ENCODE measurements around the gene DOCK10. TPM values are rescaled to one million over a fixed set of nuclear protein-coding genes. Genes with fewer than 3 reads are reported as not detected.

Gene DOCK10
- total RNA-seq, 5 donors from 2014 or later (not counting 1 experiment from before 2014, with no cell fraction given): 206 to 266 (median 235) TPM

DNA sequence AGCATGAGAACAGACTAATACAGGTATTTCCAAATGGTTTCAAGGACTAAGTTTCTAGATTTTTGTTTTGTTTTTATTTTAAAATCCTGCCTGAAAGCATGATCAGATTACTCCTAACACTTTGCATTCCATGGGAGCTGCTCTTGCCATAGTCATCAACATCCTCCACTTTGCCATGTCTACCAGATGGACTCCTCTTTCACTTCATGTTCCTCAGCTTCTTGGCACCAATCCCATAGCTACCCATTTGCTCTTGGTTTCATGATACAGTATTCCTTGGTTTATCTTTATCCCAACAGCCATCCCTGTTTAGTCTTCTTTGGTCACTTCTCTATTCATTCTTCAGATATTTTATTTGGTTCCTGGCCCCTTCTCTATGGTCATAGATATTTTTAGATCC, 171.9 kb downstream of the DOCK10 start:
- Mint-ChIP-seq H3K27ac (peak overlapping the region in 1 of 2 donors; percentile 75), H3K36me3 (peaks cover 83% of the 10 kb centered on the region)
- CTCF ChIA-PET: no interaction called here

DNA sequence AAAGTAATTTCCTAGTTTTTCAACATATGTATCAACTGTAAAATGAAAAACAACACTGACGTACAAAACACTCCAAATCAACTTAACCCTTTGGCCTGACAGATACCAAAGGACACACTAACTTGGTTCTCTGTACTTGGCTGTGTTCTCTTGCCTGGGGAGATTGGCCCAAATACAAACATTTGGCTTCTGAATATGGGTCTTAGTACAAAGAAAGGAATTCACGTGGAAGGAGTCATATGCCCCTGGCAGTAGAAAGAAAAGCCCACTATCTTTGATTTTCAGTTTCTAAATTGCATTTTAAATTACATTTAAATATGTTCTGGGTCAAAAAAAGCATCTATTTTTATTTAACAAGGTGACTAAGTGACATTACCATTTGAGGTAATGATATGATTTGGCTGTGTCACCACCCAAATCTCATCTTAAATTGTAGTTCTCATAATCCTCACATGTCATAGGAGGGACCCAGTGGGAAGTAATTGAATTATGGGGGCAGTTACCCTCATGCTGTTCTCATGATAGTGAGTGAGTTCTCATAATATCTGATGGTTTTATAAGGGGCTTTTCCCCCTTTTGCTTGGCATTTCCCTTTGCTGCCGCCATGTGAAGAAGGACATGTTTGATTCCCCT, 172.6 kb downstream of the DOCK10 start:
- H3K27me3 ChIP-seq (replicated peaks in 1 of 2; ENCODE audit: control insufficient read depth in 2 of 2, extremely low read depth in 1 of 2, insufficient read depth in 2 of 2, low read length in 1 of 2): no peaks in the 10 kb centered on the region
- ChIA-PET CTCF (no interaction called here), POLR2A (no interaction called here)
- DNase-seq (no peak), ATAC-seq (replicated peaks in 1 of 4) (no peak)
- Mint-ChIP-seq H3K27ac (peak overlapping the region; percentile 14 to 75), H3K4me1 (peaks cover 10 to 22% (median 12%) of the 10 kb centered on the region in 3 donors), H3K36me3 (peaks cover 84% of the 10 kb centered on the region), H3K27me3 (no peaks in the 10 kb centered on the region), H3K4me3 (no peak overlapping the region), H3K9me3 (no peaks in the 10 kb centered on the region)
- WGBS (ENCODE audit: insufficient coverage): no CpG with 5 or more reads among the region's 3 CpGs
- no peak overlapping the region for H3K4me3 ChIP-seq (ENCODE audit: control insufficient read depth in 1 of 2, extremely low read depth in 1 of 2, low read length in 1 of 2)
- no peaks in the 10 kb centered on the region for H3K9me3 ChIP-seq
- H3K27ac ChIP-seq (ENCODE audit: low read length): no peak overlapping the region
- H3K4me1 ChIP-seq (ENCODE audit: control insufficient read depth in 1 of 2, extremely low read depth in 1 of 2, insufficient read depth in 2 of 2, low read length in 2 of 2): no peaks in the 10 kb centered on the region
- peaks cover 4 to 80% of the 10 kb centered on the region in 2 donors for H3K36me3 ChIP-seq (ENCODE audit: control insufficient read depth in 2 of 2, extremely low read depth in 1 of 2, insufficient read depth in 1 of 2, low read length in 1 of 2)

More for the DNA sequence above, 171.9 kb downstream of the DOCK10 start:
- DNase-seq (no peak), ATAC-seq (replicated peaks in 1 of 4) (no peak)
- Histone ChIP-seq H3K4me1 (ENCODE audit: control insufficient read depth in 1 of 2, extremely low read depth in 1 of 2, insufficient read depth in 2 of 2, low read length in 2 of 2) (no peaks in the 10 kb centered on the region), H3K4me3 (ENCODE audit: control insufficient read depth in 1 of 2, extremely low read depth in 1 of 2, low read length in 1 of 2) (no peak overlapping the region), H3K27me3 (replicated peaks in 1 of 2; ENCODE audit: control insufficient read depth in 2 of 2, extremely low read depth in 1 of 2, insufficient read depth in 2 of 2, low read length in 1 of 2) (no peaks in the 10 kb centered on the region), H3K9me3 (no peaks in the 10 kb centered on the region), H3K27ac (ENCODE audit: low read length) (no peak overlapping the region), H3K36me3 (ENCODE audit: control insufficient read depth in 2 of 2, extremely low read depth in 1 of 2, insufficient read depth in 1 of 2, low read length in 1 of 2) (peaks cover 4 to 80% of the 10 kb centered on the region in 2 donors)
- H3K4me1 Mint-ChIP-seq: peaks cover 10 to 22% (median 12%) of the 10 kb centered on the region in 3 donors
- H3K9me3 Mint-ChIP-seq: no peaks in the 10 kb centered on the region
- POLR2A ChIA-PET: no interaction called here
- no peaks in the 10 kb centered on the region for H3K27me3 Mint-ChIP-seq
- H3K4me3 Mint-ChIP-seq: no peak overlapping the region

DNA sequence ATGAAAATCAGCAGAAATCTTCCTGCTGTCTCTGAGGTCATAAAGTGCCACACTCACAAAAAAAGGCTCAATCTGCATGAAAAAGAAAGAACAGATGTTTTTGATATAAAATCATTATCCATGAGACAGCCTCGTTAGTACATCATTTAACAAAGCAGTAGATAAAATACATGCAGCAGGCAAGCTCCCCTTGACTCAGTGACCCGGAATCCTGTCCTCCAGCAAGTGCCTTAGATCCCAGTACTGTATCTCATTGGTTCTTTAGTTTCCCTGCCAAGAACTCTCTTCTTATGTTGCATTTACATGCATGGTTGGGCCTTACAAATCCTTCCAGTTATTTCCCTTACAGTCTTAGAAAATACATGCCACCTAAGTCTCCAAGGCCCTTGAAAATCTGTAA, 177.3 kb downstream of the DOCK10 start:
- Mint-ChIP-seq H3K36me3 (peaks cover 69% of the 10 kb centered on the region), H3K27me3 (no peaks in the 10 kb centered on the region), H3K4me1 (peaks cover 0 to 8% (median 5%) of the 10 kb centered on the region in 3 donors), H3K9me3 (no peaks in the 10 kb centered on the region), H3K27ac (peak overlapping the region in 1 of 2 donors; percentile 31), H3K4me3 (no peak overlapping the region)
- no peak overlapping the region for H3K27ac ChIP-seq (ENCODE audit: low read length)
- H3K27me3 ChIP-seq (replicated peaks in 1 of 2; ENCODE audit: control insufficient read depth in 2 of 2, extremely low read depth in 1 of 2, insufficient read depth in 2 of 2, low read length in 1 of 2): no peaks in the 10 kb centered on the region
- POLR2A ChIA-PET: no interaction called here
- 100% methylated on average over 1 of the region's 2 CpGs for WGBS (ENCODE audit: insufficient coverage)
- no peaks in the 10 kb centered on the region for H3K9me3 ChIP-seq
- CTCF ChIA-PET: interaction anchor here in 1 of 2 donors (0.7 to 1.6 kb wide), 2 partner anchors 12 to 19 kb away, joined by 3 to 5 read pairs; no protein-coding TSS in a partner anchor
- no peaks in the 10 kb centered on the region for H3K4me1 ChIP-seq (ENCODE audit: control insufficient read depth in 1 of 2, extremely low read depth in 1 of 2, insufficient read depth in 2 of 2, low read length in 2 of 2)
- H3K36me3 ChIP-seq (ENCODE audit: control insufficient read depth in 2 of 2, extremely low read depth in 1 of 2, insufficient read depth in 1 of 2, low read length in 1 of 2): peaks cover 0 to 74% of the 10 kb centered on the region in 2 donors
- H3K4me3 ChIP-seq (ENCODE audit: control insufficient read depth in 1 of 2, extremely low read depth in 1 of 2, low read length in 1 of 2): no peak overlapping the region
- DNase-seq (no peak), ATAC-seq (replicated peaks in 1 of 4) (no peak)

DNA sequence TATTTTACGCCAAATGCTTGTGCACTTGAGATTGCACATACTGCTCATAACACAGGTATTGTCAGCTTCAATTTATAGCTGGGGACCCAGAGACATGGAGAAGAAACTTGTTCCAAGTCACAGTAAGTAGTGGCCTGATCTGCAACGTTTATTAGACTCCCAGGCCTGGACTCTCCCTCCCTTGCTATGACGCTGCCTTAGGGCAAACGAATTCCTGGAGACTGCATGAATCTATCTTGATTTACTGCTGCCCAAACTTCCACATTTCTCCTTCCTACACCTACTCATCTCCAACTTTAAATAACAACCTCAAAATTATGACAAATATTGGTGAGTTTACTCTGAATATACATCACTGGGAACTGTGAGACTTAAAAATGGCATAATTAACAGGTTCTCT, 181.0 kb downstream of the DOCK10 start:
- H3K36me3 Mint-ChIP-seq: peaks cover 64% of the 10 kb centered on the region
- H3K9me3 ChIP-seq: no peaks in the 10 kb centered on the region
- no peak overlapping the region for H3K4me3 Mint-ChIP-seq
- WGBS (ENCODE audit: insufficient coverage): 100% methylated on average over 2 of the region's 4 CpGs
- DNase-seq (no peak), ATAC-seq (replicated peaks in 1 of 4) (no peak)
- CTCF ChIA-PET: interaction anchor here in 1 of 2 donors (0.7 kb wide), 1 partner anchor 54 kb away, joined by 3 read pairs; no protein-coding TSS in a partner anchor
- POLR2A ChIA-PET: no interaction called here
- H3K27ac Mint-ChIP-seq: peak overlapping the region; percentile 36 to 55
- H3K27ac ChIP-seq (ENCODE audit: low read length): no peak overlapping the region
- H3K4me3 ChIP-seq (ENCODE audit: control insufficient read depth in 1 of 2, extremely low read depth in 1 of 2, low read length in 1 of 2): no peak overlapping the region
- peaks cover 4 to 81% of the 10 kb centered on the region in 2 donors for H3K36me3 ChIP-seq (ENCODE audit: control insufficient read depth in 2 of 2, extremely low read depth in 1 of 2, insufficient read depth in 1 of 2, low read length in 1 of 2)
- H3K4me1 Mint-ChIP-seq: no peaks in the 10 kb centered on the region
- H3K27me3 ChIP-seq (replicated peaks in 1 of 2; ENCODE audit: control insufficient read depth in 2 of 2, extremely low read depth in 1 of 2, insufficient read depth in 2 of 2, low read length in 1 of 2): no peaks in the 10 kb centered on the region
- no peaks in the 10 kb centered on the region for H3K27me3 Mint-ChIP-seq
- no peaks in the 10 kb centered on the region for H3K4me1 ChIP-seq (ENCODE audit: control insufficient read depth in 1 of 2, extremely low read depth in 1 of 2, insufficient read depth in 2 of 2, low read length in 2 of 2)
- H3K9me3 Mint-ChIP-seq: no peaks in the 10 kb centered on the region

DNA sequence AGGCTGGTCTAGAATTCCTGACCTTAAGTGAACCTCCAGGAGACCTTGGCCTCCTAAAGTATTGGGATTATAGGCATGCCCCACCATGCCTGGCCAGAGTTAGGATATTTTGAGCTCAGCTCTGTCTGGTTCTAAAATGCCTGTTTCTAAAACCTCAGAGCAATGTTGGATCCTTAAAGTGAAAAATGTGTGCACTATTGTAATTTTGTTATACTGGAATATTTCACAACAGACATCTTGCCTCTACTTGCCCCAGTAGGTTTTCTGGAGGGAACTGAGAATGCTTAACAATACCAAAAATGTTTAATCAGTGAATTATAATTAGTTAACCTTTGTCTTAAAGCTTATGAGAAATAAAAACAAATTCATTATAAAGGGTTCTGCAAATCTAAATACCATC, 181.5 kb downstream of the DOCK10 start:
- Mint-ChIP-seq H3K27me3 (no peaks in the 10 kb centered on the region), H3K4me1 (no peaks in the 10 kb centered on the region), H3K27ac (peak overlapping the region; percentile 36 to 64), H3K9me3 (no peaks in the 10 kb centered on the region), H3K4me3 (no peak overlapping the region), H3K36me3 (peaks cover 61% of the 10 kb centered on the region)
- Histone ChIP-seq H3K4me1 (ENCODE audit: control insufficient read depth in 1 of 2, extremely low read depth in 1 of 2, insufficient read depth in 2 of 2, low read length in 2 of 2) (no peaks in the 10 kb centered on the region), H3K9me3 (no peaks in the 10 kb centered on the region), H3K27me3 (replicated peaks in 1 of 2; ENCODE audit: control insufficient read depth in 2 of 2, extremely low read depth in 1 of 2, insufficient read depth in 2 of 2, low read length in 1 of 2) (no peaks in the 10 kb centered on the region), H3K27ac (ENCODE audit: low read length) (no peak overlapping the region), H3K4me3 (ENCODE audit: control insufficient read depth in 1 of 2, extremely low read depth in 1 of 2, low read length in 1 of 2) (no peak overlapping the region), H3K36me3 (ENCODE audit: control insufficient read depth in 2 of 2, extremely low read depth in 1 of 2, insufficient read depth in 1 of 2, low read length in 1 of 2) (peaks cover 9 to 82% of the 10 kb centered on the region in 2 donors)
- ChIA-PET POLR2A (no interaction called here), CTCF (interaction anchor here in 1 of 2 donors (0.7 kb wide), 1 partner anchor 54 kb away, joined by 3 read pairs; no protein-coding TSS in a partner anchor)
- ATAC-seq (replicated peaks in 1 of 4) (no peak), DNase-seq (no peak)

DNA sequence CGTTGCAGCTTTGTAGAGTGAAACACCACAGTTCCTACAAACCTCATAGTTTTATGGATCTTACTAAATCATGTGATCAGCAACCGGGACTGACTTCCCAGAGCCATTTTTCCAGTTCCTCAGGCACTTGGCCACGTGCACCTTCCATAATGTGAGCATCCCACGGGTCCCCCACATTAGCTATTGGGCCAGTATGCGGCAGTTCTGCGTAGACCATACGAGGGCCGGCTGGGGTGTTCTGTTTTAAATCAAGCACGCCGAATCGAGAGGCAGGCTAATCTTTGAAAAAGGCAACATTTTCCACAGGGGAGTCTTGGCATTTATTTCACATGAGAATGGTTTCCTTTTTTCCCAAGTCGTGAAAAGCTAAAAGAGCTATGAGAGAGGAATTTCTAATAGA, 190.5 kb downstream of the DOCK10 start:
- ChIA-PET CTCF (no interaction called here), POLR2A (interaction anchor here in 1 of 2 donors (0.7 kb wide), 1 partner anchor 830 kb away, joined by 3 read pairs; no protein-coding TSS in a partner anchor)
- H3K27ac Mint-ChIP-seq: no peak overlapping the region
- H3K4me1 Mint-ChIP-seq: no peaks in the 10 kb centered on the region
- H3K4me1 ChIP-seq (ENCODE audit: control insufficient read depth in 1 of 2, extremely low read depth in 1 of 2, insufficient read depth in 2 of 2, low read length in 2 of 2): no peaks in the 10 kb centered on the region
- no peak overlapping the region for H3K4me3 ChIP-seq (ENCODE audit: control insufficient read depth in 1 of 2, extremely low read depth in 1 of 2, low read length in 1 of 2)
- H3K4me3 Mint-ChIP-seq: no peak overlapping the region
- H3K27me3 ChIP-seq (replicated peaks in 1 of 2; ENCODE audit: control insufficient read depth in 2 of 2, extremely low read depth in 1 of 2, insufficient read depth in 2 of 2, low read length in 1 of 2): no peaks in the 10 kb centered on the region
- ATAC-seq (replicated peaks in 1 of 4) (no peak), DNase-seq (no peak)
- H3K36me3 Mint-ChIP-seq: peaks cover 68% of the 10 kb centered on the region
- no peaks in the 10 kb centered on the region for H3K9me3 Mint-ChIP-seq
- H3K27ac ChIP-seq (ENCODE audit: low read length): no peak overlapping the region
- H3K9me3 ChIP-seq: no peaks in the 10 kb centered on the region
- peaks cover 21 to 88% of the 10 kb centered on the region in 2 donors for H3K36me3 ChIP-seq (ENCODE audit: control insufficient read depth in 2 of 2, extremely low read depth in 1 of 2, insufficient read depth in 1 of 2, low read length in 1 of 2)
- H3K27me3 Mint-ChIP-seq: no peaks in the 10 kb centered on the region
- 98% methylated on average over 5 of the region's 12 CpGs for WGBS (ENCODE audit: insufficient coverage)
